Metanephros (tissue), 1 donor: Measurements from ENCODE around the gene NENF. TPM values are rescaled to one million over a fixed set of nuclear protein-coding genes. Genes with fewer than 3 reads are reported as not detected.

Experiments used
- total RNA-seq: library from RNA; depleted of rRNA; stranded (reverse); fragments of >200 nt; gene quantifications from one replicate; pipeline ENCODE4 v1.2.3, GENCODE V29; 2014

NENF gene
- total RNA-seq = 43.5 TPM

DNA sequence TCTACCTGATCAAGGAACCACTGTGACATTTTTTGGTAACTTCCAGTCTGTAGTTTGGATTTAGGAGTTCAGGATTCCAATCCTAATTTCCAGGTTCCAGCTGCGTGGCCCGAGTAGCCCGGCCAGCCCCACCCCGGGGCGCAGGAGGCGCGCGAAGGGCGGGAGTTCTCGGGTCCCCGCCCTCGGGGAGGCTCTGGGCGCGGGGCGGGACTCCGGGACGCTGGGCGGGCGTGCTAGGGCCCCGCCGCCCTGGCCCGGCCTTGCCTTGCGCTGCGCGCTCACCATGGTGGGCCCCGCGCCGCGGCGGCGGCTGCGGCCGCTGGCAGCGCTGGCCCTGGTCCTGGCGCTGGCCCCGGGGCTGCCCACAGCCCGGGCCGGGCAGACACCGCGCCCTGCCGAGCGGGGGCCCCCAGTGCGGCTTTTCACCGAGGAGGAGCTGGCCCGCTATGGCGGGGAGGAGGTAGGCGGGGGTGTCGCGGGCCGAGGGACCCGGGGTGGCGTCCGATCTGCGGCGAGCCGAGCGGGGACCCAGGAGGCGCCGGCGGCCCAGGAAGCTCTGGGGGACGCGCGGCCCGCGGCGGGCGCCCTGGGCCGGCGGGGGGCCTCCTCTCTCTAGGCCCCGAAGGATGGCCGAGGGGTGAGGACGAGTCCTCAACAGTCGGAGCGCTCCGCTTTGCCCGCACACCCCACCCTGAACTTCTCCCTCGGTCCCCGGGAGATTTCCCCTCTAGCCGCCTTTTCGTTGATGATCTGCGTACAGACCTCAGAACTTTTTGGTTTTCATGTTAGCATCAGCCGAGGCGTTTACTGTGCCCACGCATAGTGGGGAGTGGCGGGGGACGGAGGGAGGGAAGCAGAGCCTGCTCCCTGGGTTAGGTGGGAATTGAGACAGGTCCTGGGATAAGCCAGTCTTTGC is at the start of gene NENF:
Gene NENF (plus strand): TSS at position 260 of the 916 bp plus-strand sequence. CDS start 24 bp downstream, at position 284.

DNA sequence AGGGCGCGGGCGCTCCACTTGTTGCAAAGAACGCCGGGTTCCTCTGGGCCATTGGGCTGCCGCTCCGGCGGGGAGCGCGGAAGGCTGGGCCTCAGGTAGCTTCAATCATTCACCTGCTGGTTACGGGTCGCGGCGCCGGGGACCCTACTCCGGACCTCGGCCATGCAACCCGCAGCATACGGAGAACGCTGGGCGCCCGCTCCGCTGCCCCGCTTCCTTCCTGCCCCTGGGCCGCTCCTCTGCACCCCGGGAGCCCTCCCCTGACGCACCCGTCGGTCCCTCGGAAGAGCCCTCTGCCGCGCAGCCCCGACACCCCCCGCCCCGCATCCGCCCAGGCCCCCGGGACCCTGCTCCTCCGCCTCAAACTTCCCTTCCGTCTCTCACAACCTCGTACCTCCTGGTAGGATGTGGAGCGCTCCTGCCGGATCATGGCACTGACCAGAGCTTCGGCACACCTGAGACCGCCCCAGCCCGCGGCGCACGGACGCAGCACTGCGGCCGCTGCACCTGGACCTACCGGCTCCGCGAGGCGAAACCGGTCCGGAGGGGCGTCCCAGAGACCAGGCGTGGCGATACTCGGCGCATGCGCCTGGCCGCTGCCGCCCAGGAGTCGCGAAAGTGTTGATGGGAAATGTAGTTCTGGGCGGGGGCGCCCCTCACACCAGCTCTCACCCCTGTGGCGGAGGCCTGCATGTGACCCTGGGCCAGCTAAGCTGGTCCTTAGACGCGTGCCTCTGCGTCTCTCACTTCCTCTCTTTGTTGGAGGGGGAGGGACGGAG is 18.2 kb upstream of the NENF start, which contains the start of gene PACC1:
Gene PACC1 (minus strand): TSS at position 559 of the 779 bp plus-strand sequence. CDS start 129 bp downstream, at position 430.

Other genes starting within 250 kb of the NENF start
- 34.9 TPM for gene PPP2R5A, start 147.5 kb upstream of the NENF start, total RNA-seq
- gene PACC1, start 18.0 kb upstream of the NENF start, total RNA-seq = 18.7 TPM
- 36.6 TPM for gene ATF3, start 175.8 kb downstream of the NENF start, total RNA-seq